ENCODE measurements around the gene ZNF574. TPM values are rescaled to one million over a fixed set of nuclear protein-coding genes. Genes with fewer than 3 reads are reported as not detected.

ZNF574 gene
- total RNA-seq, 1 experiment from 2014 or later, result 35.6 TPM

- Histone ChIP-seq H4K20me1 (ENCODE audit: control insufficient read depth, insufficient read depth, insufficient read length) (no peaks in the 10 kb centered on the region), H2AK5ac (ENCODE audit: insufficient read length, low read length) (no peak overlapping the region), H3K4me2 (ENCODE audit: insufficient read depth, insufficient read length, low read length) (no peak overlapping the region), H3K18ac (ENCODE audit: insufficient read length, low read depth, low read length) (no peak overlapping the region), H2BK20ac (ENCODE audit: low read depth, low read length, poor library complexity, severe bottlenecking) (no peak overlapping the region), H3K79me2 (ENCODE audit: insufficient read depth, low read length) (no peaks in the 10 kb centered on the region), H3K9me3 (ENCODE audit: control insufficient read depth, low read depth, low read length) (no peaks in the 10 kb centered on the region), H2BK120ac (ENCODE audit: low read depth, low read length, poor library complexity, severe bottlenecking) (no peak overlapping the region), H3K27me3 (ENCODE audit: insufficient read depth, low read length) (no peaks in the 10 kb centered on the region), H2BK5ac (ENCODE audit: insufficient read length, low read length) (no peak overlapping the region), H3K79me1 (ENCODE audit: insufficient read depth, low read depth, low read length, poor library complexity, severe bottlenecking) (no peaks in the 10 kb centered on the region), H3K23ac (ENCODE audit: insufficient read length, low read depth, low read length) (no peak overlapping the region), H4K91ac (ENCODE audit: insufficient read length, low read depth, low read length) (no peak overlapping the region), H3K27ac (ENCODE audit: insufficient read length, low read depth, low read length) (no peak overlapping the region), H3K9ac (ENCODE audit: extremely low read depth, insufficient read length, low read length) (no peak overlapping the region), H4K5ac (ENCODE audit: insufficient read length, low read depth, low read length) (no peak overlapping the region), H3K4ac (ENCODE audit: low read depth, low read length) (no peak overlapping the region), H4K8ac (replicated peaks; ENCODE audit: insufficient read length, low read depth, low read length) (no peak overlapping the region), H3K23me2 (ENCODE audit: insufficient read length, low read depth, low read length, poor library complexity, severe bottlenecking) (no peaks in the 10 kb centered on the region), H2BK12ac (ENCODE audit: insufficient read length, low read depth, low read length) (no peak overlapping the region), H3K4me1 (ENCODE audit: insufficient read depth, low read length) (0 out of 2 replicates have a peak, but pooled peaks cover 2% of the 10 kb centered on the region), H3T11ph (ENCODE audit: low read length) (no peak overlapping the region), H3K14ac (ENCODE audit: insufficient read depth, low read length) (no peak overlapping the region), H2AFZ (ENCODE audit: low read length) (no peak overlapping the region), H3K56ac (ENCODE audit: insufficient read length, low read depth, low read length) (no peak overlapping the region), H2BK15ac (ENCODE audit: low read depth, low read length) (no peak overlapping the region)
- H3K4me1 Mint-ChIP-seq, result peaks cover 14 to 23% of the 10 kb centered on the region in 2 experiments
- H3K4me3 Mint-ChIP-seq, result no peak overlapping the region
- H3K36me3 Mint-ChIP-seq (ENCODE audit: insufficient read depth in 1 of 3, low read depth in 3 of 3), result no peaks in the 10 kb centered on the region
- WGBS (ENCODE audit: extremely low coverage, insufficient read length, low lambda C conversion rate), result no CpG with 5 or more reads among the region's 1 CpG
- no peak for TF ChIP-seq CTCF (conservative IDR thresholded peaks at IDR 0.05)
- no peak for DNase-seq
- H3K9me3 Mint-ChIP-seq, result no peaks in the 10 kb centered on the region; a peak in 1 of 5 replicates
- H3K27me3 Mint-ChIP-seq (ENCODE audit: low read depth), result peaks cover 27% of the 10 kb centered on the region
- H3K27ac Mint-ChIP-seq, result no peak overlapping the region
Measured at GRCh38 chr19:42123765-42124164, 47.8 kb downstream of the ZNF574 start.

All from H9 (cell line).